SW 1271 (cell line): ENCODE measurements around the gene STXBP6.
A peak's percentile ranks its signal among the peaks of the same experiment; 100 is the strongest.

Experiments used
- DNase-seq, 2 experiments: peaks; one replicate each; lab custom pipeline; 2025; lab: John Stamatoyannopoulos, UW

Gene STXBP6

GRCh38 chr14:25052385-25052784, 2.4 kb upstream of the STXBP6 start:
- no peak for DNase-seq

DNA sequence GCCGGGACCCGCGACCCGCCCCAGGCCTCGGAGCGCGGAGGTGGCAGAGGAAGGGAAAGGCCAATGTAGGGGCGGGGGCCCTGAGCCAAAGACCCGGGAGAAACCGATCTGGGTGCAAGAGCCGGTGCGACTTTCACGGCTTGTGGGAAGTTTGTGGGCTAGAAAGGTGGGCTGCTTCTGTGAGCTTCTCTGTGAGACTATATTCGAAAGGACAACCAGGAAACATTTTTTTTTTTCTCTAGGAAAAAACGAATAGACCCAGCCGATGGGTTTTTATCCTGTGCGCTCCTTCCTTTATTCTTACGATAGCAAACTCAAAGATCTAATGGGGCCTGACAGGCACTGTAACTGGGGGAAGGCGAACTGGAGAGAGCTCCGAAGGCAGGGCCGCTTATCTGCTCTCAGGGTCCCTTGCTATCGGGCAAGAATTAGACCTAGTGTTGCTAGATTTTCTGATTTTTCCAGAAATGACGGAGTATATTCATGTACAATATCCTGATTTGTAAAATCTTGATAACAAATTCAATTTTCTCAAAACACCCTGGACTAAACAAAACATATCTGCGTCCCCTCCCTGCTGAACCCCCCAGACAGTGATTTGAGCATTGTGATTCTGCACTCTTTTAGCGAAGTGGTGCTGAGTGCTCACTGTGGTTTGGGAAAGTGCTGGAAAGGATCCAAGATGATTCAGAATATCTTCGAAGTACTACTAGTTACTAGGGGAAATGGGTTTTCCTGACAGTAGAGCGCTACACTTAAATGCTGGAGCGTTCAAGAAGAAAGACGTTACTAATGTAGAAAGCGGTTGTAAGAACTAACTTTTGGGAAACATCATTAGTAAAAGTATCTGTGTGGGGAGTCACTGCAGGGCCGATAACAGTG, 563 bp upstream of the STXBP6 start:
- no peak for DNase-seq

DNA sequence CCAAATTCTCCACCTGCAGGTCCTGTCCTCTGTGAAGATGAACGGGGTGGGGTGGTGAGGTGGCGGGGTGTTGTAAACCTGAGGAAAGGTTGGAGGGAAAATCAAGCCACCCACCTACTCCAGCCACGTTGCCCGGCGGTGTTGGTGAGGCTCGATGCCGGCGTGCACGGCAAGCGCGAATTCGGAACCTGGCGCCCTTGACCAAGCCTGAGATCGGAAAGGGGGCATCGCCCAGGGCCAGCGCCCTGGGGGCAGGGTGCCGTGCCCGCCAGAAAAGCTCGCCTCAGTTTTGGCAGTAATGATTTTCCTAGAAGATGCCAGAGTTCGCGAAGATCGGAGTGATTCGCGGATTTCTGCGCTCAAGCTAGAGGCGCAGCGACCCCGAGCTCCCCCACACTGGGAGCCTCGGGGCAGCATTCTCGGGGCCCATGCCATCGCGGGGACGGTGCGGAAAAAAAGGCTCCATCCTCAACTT, 817 bp downstream of the STXBP6 start:
- DNase-seq = no peak

DNA sequence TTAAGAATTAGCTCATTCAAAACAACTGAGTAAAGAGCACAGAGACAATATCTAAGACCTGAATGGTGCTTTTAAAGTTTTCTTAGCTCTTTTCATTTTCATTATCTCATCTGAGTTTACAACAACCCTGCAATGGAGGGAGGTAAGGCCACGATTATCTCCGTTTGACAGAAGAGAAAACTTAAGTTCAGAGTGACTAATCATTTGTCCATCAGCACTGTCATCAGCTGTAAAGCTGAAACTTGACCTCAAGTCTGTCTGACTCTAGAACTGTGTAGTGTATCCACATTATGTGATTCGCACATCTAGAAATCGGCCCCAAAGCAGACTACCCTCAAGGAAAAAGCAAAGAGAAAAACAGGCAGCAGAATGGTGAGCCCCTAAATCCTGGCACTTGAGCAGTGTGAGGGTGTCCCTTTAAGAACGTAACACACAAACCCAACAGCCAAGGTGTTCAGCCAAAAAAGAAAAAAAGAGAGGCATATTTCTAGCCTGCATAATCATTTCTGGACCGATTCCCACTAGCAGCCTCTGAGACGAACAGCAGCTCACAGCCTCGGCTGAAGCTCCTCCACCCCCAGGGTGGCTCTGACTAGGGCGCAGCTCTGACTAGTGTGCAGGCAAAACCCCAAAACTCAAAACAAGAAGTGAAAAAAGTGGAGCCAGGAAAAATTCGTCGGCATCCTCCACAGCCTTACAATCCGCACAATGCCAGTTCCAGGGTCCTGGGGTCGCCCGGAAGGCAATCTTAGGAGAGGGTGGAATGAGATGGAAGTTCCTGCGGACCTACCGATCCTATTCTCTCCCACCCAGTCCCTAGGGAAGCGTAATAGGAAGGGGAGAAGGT, 1.6 kb downstream of the STXBP6 start:
- no peak for DNase-seq

DNA sequence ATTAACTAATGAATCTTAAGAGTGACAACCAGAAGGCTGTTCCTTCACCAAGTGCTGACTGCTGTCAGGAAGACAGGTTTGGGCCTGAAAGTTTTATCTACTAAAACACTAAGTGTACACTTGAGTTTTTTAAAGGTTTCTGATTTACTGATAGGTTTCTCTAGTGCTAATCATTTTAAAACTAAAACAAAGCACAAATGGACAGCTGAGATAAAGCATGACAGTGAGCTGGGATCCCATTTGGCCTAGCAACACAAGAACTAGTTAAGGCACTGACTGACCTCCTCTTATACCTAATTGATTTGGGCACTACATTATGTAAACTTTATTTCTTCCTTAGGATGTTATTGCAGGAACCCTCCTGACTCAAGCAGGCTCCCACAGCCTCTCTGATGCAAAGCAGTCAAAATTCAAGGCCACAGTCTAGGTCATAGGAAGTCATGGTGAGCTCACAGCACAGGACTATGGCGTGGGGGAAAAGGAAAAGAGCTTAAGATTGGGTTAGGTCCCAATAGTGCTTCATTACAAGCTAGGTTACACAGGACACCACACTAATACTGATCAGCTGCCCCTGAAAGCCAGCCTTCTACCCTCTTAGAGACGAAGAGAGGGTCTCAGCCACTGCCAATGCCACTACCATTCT, 3.5 kb downstream of the STXBP6 start:
- DNase-seq = no peak

GRCh38 chr14:25044106-25044698, 5.7 kb downstream of the STXBP6 start:
- DNase-seq = no peak

GRCh38 chr14:25042362-25043299, 7.3 kb downstream of the STXBP6 start:
- DNase-seq = peak in 1 of 2 experiments; percentile 14

- DNase-seq = no peak
Observed at GRCh38 chr14:25041898-25042297, 8.0 kb downstream of the STXBP6 start.

GRCh38 chr14:25041484-25041883, 8.5 kb downstream of the STXBP6 start:
- no peak for DNase-seq

DNA sequence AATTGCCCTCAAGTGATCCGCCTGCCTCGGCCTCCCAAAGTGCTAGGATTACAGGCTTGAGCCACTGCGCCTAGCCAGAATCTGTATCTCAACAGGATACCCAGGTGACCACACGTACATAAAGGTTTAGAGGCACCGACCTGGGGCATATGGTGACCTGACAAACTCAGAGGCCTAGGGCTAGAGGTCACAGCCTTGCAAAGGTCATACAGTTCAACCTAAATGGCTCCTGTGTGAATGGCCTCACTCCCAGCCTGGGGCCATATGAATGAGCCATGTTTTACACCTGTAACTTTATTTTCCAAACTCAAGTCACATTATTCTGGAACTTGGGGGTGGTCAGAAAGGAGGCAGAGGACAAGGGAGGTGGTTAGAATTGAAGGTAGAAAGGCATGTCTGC, 10.0 kb downstream of the STXBP6 start:
- no peak for DNase-seq

GRCh38 chr14:25038044-25038668, 11.8 kb downstream of the STXBP6 start:
- no peak for DNase-seq

DNA sequence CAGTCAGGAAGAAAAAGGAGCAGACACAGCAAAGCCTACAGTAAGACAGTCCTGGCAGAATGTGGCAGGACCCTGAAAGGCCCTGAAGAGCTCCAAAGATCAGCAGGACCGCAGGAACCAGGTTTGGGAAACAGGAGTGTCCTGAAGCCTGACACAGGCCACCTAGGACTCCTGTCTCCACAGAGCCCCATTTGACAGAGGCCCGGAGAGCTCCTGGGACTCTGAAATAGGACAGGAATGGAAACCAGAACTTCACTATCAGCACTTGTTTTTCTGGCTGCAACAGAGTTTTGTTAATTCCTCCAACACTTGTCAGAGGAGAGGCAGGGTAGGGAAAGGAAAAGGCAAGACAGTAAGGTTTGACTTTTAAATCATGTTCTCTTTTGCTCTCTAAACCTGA, 12.9 kb downstream of the STXBP6 start:
- DNase-seq = no peak

DNA sequence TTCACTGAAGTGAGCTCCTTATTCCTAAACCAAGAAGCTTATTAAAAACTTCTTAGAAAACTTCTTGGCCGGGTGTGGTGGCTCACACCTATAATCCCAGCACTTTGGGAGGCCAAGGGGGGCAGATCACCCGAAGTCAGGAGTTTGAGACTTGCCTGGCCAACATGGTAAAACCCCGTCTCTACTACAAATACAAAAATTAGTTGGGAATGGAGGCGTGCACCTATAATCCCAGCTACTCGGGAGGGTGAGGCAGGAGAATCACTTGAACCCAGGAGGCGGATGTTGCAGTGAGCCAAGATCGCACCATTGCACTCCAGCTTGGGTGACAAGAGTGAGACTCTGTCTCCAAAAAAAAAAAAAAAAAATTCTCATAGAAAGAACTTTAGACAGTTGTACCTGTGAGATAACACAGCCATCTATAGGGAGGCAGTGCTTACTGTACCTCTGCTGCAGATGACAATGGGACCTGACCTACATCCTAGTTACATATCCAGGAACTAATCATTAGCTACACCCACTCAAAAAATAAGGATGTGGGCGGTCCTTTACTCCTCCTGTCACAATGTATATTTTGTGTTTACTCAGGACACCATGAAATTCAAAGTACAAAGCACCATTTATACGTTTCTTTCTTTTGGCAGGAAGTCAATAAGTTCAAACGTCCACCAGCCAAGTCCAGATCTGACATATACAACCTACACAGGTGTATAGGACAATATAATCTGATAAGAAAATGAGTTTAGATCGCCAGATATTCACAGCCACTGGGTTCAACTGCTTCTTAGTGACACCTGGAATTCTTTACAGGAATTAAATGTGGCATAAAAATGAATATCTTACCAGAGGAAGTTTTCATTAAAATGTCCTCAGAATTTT, 14.9 kb downstream of the STXBP6 start:
- DNase-seq = no peak

GRCh38 chr14:25033358-25033757, 16.6 kb downstream of the STXBP6 start:
- no peak for DNase-seq

DNA sequence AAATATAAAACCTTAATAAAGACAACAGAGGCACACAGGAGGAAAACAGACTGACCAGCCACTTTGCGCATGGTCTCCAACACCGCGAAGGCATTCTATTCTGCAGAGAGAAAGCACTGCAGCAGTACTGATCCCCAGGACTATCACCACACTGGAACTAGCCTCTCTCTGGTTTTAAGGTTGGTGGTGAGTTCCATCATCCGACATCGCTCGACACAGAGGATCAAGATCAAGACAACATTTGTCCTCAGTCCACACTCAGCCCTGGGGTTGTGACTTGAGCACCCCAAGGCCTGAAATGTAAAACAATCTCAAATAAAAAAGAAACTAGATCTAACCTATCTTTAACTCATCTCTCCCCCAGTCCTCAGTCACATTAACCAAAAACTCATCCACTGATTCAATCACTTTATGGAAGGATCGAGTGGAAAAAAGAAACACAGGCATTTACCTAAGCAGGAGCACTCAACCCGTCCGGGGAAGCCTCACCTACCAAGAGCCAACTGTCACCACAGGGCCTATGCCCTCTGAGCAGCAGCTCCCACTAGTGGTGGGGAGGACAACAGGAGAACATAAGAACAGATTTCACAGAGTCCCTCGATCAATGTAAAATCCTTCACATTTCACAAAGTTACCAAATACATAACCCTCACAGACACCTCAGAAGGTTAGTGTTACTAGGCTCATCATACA, 17.7 kb downstream of the STXBP6 start:
- DNase-seq = peak in 1 of 2 experiments; percentile 4

DNA sequence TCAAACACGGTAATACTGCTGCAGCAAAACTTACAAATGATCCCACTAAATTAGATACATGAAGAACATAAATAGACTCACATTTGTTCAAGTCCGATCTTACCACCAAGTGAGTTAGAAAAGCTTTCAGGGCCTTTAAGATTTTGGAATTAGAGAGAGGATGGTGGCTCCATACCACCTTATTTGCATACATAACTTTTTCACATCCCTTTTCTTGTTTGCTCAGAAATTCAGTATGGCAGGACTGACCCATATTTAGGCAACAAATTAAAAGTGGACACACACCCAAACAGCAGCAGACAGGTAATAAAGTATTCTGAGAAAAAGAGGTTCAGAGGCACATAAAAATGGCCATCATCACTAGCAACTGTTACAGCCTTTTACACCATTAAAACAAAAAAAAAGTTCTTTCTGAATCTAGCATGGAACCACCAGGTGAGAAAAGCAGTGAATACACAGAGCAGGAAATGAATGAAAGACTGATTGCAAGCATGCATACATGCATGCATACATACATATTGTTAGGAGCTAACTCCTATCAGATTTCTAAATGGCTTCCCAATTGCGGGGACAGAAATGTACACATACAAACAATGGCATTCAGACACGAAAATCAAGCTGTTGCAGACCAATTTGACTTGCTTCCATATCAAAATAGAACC, 23.3 kb downstream of the STXBP6 start:
- DNase-seq = no peak

DNA sequence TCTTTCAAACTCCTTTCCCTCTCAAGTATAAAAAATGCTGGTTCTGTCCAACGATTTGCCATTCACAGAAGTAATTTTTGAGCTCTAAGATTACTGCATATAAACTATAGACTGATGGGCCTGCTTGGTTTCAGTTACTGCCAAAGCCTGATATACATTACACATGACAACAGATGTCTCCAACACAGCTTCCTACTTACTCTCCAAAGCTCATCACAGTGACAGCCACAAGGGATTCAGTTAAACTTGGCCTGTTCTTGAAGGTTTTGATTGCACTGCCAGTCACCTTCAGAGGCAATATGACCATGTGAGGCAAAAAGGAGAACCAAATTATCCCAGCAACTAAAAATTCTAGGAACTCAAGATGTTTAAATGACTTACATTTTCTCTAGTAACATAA, 30.1 kb downstream of the STXBP6 start:
- DNase-seq = no peak

- no peak for DNase-seq
Observed at GRCh38 chr14:25017562-25017961, 32.4 kb downstream of the STXBP6 start.
